ENCODE measurements around the gene FAM210A. TPM values are rescaled to one million over a fixed set of nuclear protein-coding genes. Genes with fewer than 3 reads are reported as not detected.

Gene FAM210A
- total and polyA plus RNA-seq, 9 of the 15 experiments (the other 6 are each of a cell fraction or from before 2014, with no cell fraction given) = 8.3 to 41.7 (median 19.1) TPM

GRCh38 chr18:13715330-13715729 lies 11.0 kb downstream of the FAM210A start:
- Histone ChIP-seq H3K27me3 (ENCODE audit: control insufficient read depth in 2 of 2, insufficient read depth in 2 of 2, low read length in 2 of 2) (no peaks in the 10 kb centered on the region), H3K4me3 (no peak overlapping the region), H3K4me1 (replicated peaks in 1 of 2; ENCODE audit: control insufficient read depth in 2 of 2, insufficient read depth in 2 of 2, low read length in 2 of 2) (no peaks in the 10 kb centered on the region; a peak in 2 of 5 replicates), H3K4me2 (ENCODE audit: insufficient read depth, low read length) (no peak overlapping the region), H3K9me3 (replicated peaks; ENCODE audit: control insufficient read depth, insufficient read depth, low read depth, low read length) (no peaks in the 10 kb centered on the region; the same call in 1 of the 2 replicates), H3K79me2 (ENCODE audit: control insufficient read depth, insufficient read depth, low read length) (peaks cover 98% of the 10 kb centered on the region), H3K9me1 (ENCODE audit: control insufficient read depth, insufficient read depth, low read length) (no peaks in the 10 kb centered on the region), H4K20me1 (replicated peaks; ENCODE audit: control insufficient read depth, insufficient read depth, low read length) (0 out of 2 replicates have a peak, but pooled peaks cover 4% of the 10 kb centered on the region), H2AFZ (ENCODE audit: low read depth, low read length) (no peak overlapping the region), H3K27ac (ENCODE audit: extremely low read depth, low read depth, low read length) (no peak overlapping the region), H3K36me3 (ENCODE audit: control insufficient read depth, insufficient read depth, low read length) (peaks cover 2% of the 10 kb centered on the region; the same call in 2 of the 3 replicates), H3K9ac (ENCODE audit: insufficient read depth in 1 of 2, low read depth in 2 of 2, low read length in 2 of 2) (no peak overlapping the region)
- intact Hi-C loops (cut with micrococcal nuclease) = no loop called here
- CTCF ChIA-PET (ENCODE audit: low intra/inter-chr PET ratio) = no interaction called here
- no TSS peak for BruUV-seq (replicated peaks)
- WGBS (ENCODE audit: insufficient coverage, low coverage, missing lambda C conversion rate) = 95% methylated on average over 2 of the region's 2 CpGs
- TF ChIP-seq POLR2AphosphoS2 (IDR thresholded peaks at IDR 0.05; ENCODE audit: low read length) (no peak), MAFG (tag; conservative IDR thresholded peaks at IDR 0.05) (no peak), KLF10 (CRISPR knock-in tag; IDR thresholded peaks at IDR 0.05) (no peak), SMARCC2 (IDR thresholded peaks at IDR 0.05; ENCODE audit: low read depth) (no peak), RBM15 (IDR thresholded peaks at IDR 0.05; ENCODE audit: insufficient read depth, low read length) (no peak), MED1 (CRISPR knock-in tag; IDR thresholded peaks at IDR 0.05; ENCODE audit: borderline replicate concordance) (no peak), MYC (IDR thresholded peaks at IDR 0.05; ENCODE audit: low read depth, low read length) (no peak), MYC (CRISPR knock-in tag; IDR thresholded peaks at IDR 0.05; ENCODE audit: borderline replicate concordance, low read depth) (no peak), CBX8 (IDR thresholded peaks at IDR 0.05; ENCODE audit: borderline replicate concordance, extremely low read depth, low read depth, low read length, poor library complexity, severe bottlenecking) (no peak), ZNF75A (CRISPR knock-in tag; IDR thresholded peaks at IDR 0.05) (no peak), ZNF79 (CRISPR knock-in tag; IDR thresholded peaks at IDR 0.05; ENCODE audit: low read depth) (no peak), SIRT6 (IDR thresholded peaks at IDR 0.05; ENCODE audit: low read depth, low read length) (no peak), C11orf30 (IDR thresholded peaks at IDR 0.05; ENCODE audit: low read depth) (no peak), MYBL2 (IDR thresholded peaks at IDR 0.05; ENCODE audit: low read depth) (no peak), MYBL2 (CRISPR knock-in tag; IDR thresholded peaks at IDR 0.05; ENCODE audit: borderline replicate concordance) (no peak), SP2 (IDR thresholded peaks at IDR 0.05; ENCODE audit: extremely low read depth, low read depth, low read length, poor library complexity, severe bottlenecking) (no peak), POLR2H (tag; IDR thresholded peaks at IDR 0.05; ENCODE audit: low read depth) (no peak), RFX7 (CRISPR knock-in tag; IDR thresholded peaks at IDR 0.05) (no peak)
- DNase-seq (ENCODE audit: extremely low read depth in 1 of 4, low spot score in 3 of 4) = no peak
- in situ Hi-C loops (cut with MboI) = no loop called here
- FAIRE-seq = no peak
- POLR2A ChIA-PET = interaction anchor here (0.6 to 1.6 kb wide), 2 partner anchors 12 to 90 kb away, joined by 3 to 4 read pairs; no protein-coding TSS in a partner anchor
- no peak for ATAC-seq

Data from K562 (cell line).